HCT116 (cell line): Measurements from ENCODE around the gene GDF10. TPM values are rescaled to one million over a fixed set of nuclear protein-coding genes. Genes with fewer than 3 reads are reported as not detected.

Experiments
- ATAC-seq: fragments of 200-7000 bp; cut with Tn5 transposase; 2 replicates; pipeline ENCODE4 v1.9.1; 2020; ENCODE audit warnings: mild to moderate bottlenecking, moderate library complexity
- BruUV-seq: library from RNA; stranded (reverse); fragments of 400-500 nt; replicated peaks from 2 replicates; lab custom pipeline; 2021; lab: Mats Ljungman, UMichigan
- CTCF ChIA-PET: fragments of 300-600 bp; sonication (Branson Sonifier 250); formaldehyde crosslinking; loops from one replicate; lab custom pipeline; 2021; ENCODE audit warnings: antibody characterized with exemption; lab: Charles Lee
- POLR2A ChIA-PET: fragments of 300-600, 350-600 bp; sonication (Branson Sonifier 250); formaldehyde crosslinking; loops from one replicate; lab custom pipeline; 2021; ENCODE audit warnings: antibody characterized with exemption; lab: Charles Lee
- RAD21 ChIA-PET, 2 experiments: fragments of 300-600 bp; sonication (Branson Sonifier 250); formaldehyde crosslinking; loops; one replicate each; lab custom pipeline; 2023; ENCODE audit warnings: low total read pairs in 2 of 2; ENCODE audit not compliant: uncharacterized antibody in 2 of 2, unreplicated experiment in 2 of 2, low non-redundant PET in 1 of 2; lab: Charles Lee
- DNase-seq: peaks from one replicate; pipeline ENCODE4 v3.0.0-alpha.2; 2010; ENCODE audit warnings: low read depth, low spot score
- H2AFZ ChIP-seq: fragments of 200-600 bp; shearing (Covaris generic), sonication (generic); 2 replicates; pipeline ENCODE4 v1.6.1; 2017; ENCODE audit warnings: low read depth, mixed run types, mixed read lengths, antibody characterized with exemption, low read length; ENCODE audit not compliant: poor library complexity, severe bottlenecking
- H3K27ac ChIP-seq: 2 replicates; pipeline ENCODE4 v1.5.1; 2012; ENCODE audit warnings: low read depth, low read length
- H3K27me3 ChIP-seq: fragments of 200-600 bp; sonication (generic); 2 replicates; pipeline ENCODE4 v1.6.1; 2016; ENCODE audit warnings: mixed run types, low read length, mixed read lengths; ENCODE audit not compliant: insufficient read depth
- H3K36me3 ChIP-seq, 2 experiments: fragments of 200-500 bp in 1 of 2; fragments of 200-600 bp in 1 of 2; sonication (Bioruptor generic) in 1 of 2; sonication (generic) in 1 of 2; 2 replicates each; pipeline versions ENCODE4 v1.5.1 to v1.6.1; 2014 to 2016; ENCODE audit warnings: low read length in 2 of 2, inconsistent platforms in 1 of 2, mixed read lengths in 1 of 2, mixed run types in 1 of 2; ENCODE audit not compliant: insufficient read depth in 2 of 2, control insufficient read depth in 1 of 2
- H3K4me1 ChIP-seq, 2 experiments: fragments of 200-600 bp in 1 of 2; sonication (generic) in 1 of 2; 2 replicates each; pipeline versions ENCODE4 v1.5.1 to v1.6.1; 2012 to 2017; ENCODE audit warnings: low read length in 2 of 2, inconsistent platforms in 1 of 2, mild to moderate bottlenecking in 1 of 2, mixed read lengths in 1 of 2, mixed run types in 1 of 2, moderate library complexity in 1 of 2; ENCODE audit not compliant: insufficient read depth in 2 of 2, control insufficient read depth in 1 of 2
- H3K4me2 ChIP-seq: fragments of 200-600 bp; sonication (generic); 2 replicates; pipeline ENCODE4 v1.6.1; 2017; ENCODE audit warnings: mixed run types, low read length, mixed read lengths
- H3K4me3 ChIP-seq, 2 experiments: fragments of 200-600 bp in 1 of 2; sonication (generic) in 1 of 2; replicated peaks in 1 of 2; 2 replicates each; pipeline ENCODE4 v1.5.1; 2011 to 2016; ENCODE audit warnings: low read length in 2 of 2, control low read depth in 1 of 2, low read depth in 1 of 2, mild to moderate bottlenecking in 1 of 2, mixed read lengths in 1 of 2, mixed run types in 1 of 2
- H3K79me2 ChIP-seq: fragments of 200-600 bp; sonication (generic); 2 replicates; pipeline ENCODE4 v1.6.1; 2017; ENCODE audit warnings: mild to moderate bottlenecking, mixed run types, low read length, moderate library complexity, mixed read lengths; ENCODE audit not compliant: insufficient read depth
- H3K9ac ChIP-seq: fragments of 200-600 bp; sonication (generic); 2 replicates; pipeline ENCODE4 v1.6.1; 2016; ENCODE audit warnings: low read length, mixed read lengths
- H3K9me2 ChIP-seq: fragments of 200-600 bp; sonication (generic), shearing (Covaris generic); 2 replicates; pipeline ENCODE4 v1.6.1; 2017; ENCODE audit warnings: mixed run types, mild to moderate bottlenecking, moderate library complexity; ENCODE audit not compliant: insufficient read depth
- H3K9me3 ChIP-seq, 2 experiments: fragments of 200-500 bp in 1 of 2; fragments of 200-600 bp in 1 of 2; sonication (Bioruptor generic) in 1 of 2; sonication (generic) in 1 of 2; 2 replicates each; pipeline ENCODE4 v1.6.1; 2014 to 2017; ENCODE audit warnings: low read length in 2 of 2, mixed read lengths in 2 of 2, inconsistent platforms in 1 of 2, low read depth in 1 of 2, mild to moderate bottlenecking in 1 of 2, mixed run types in 1 of 2, moderate library complexity in 1 of 2; ENCODE audit not compliant: control insufficient read depth in 1 of 2, insufficient read depth in 1 of 2
- H4K20me1 ChIP-seq: fragments of 200-600 bp; sonication (generic), shearing (Covaris generic); 2 replicates; pipeline ENCODE4 v1.6.1; 2017; ENCODE audit warnings: mixed run types, mild to moderate bottlenecking, moderate library complexity; ENCODE audit not compliant: insufficient read depth
- EGR1 ChIP-seq: IDR thresholded peaks from 2 replicates; pipeline ENCODE4 v1.6.1; 2012; ENCODE audit warnings: low read depth
- ELF1 ChIP-seq: IDR thresholded peaks from 2 replicates; pipeline ENCODE4 v1.6.1; 2012; ENCODE audit warnings: low read depth, borderline replicate concordance
- FOSL1 ChIP-seq: IDR thresholded peaks from 2 replicates; pipeline ENCODE4 v1.6.1; 2012; ENCODE audit warnings: low read depth
- TCF7L2 ChIP-seq: IDR thresholded peaks from 2 replicates; pipeline ENCODE4 v1.7.0; 2011; ENCODE audit warnings: borderline replicate concordance, inconsistent platforms; ENCODE audit not compliant: insufficient read depth, insufficient read length; ENCODE audit errors: extremely low read depth
- ZNF274 ChIP-seq: fragments of 200-500 bp; sonication (Bioruptor generic); IDR thresholded peaks from 2 replicates; pipeline ENCODE4 v1.6.1; 2014; ENCODE audit warnings: mild to moderate bottlenecking, low read depth, low read length, inconsistent platforms
- intact Hi-C: fragments of 100-400 bp; cut with micrococcal nuclease; formaldehyde crosslinking; loops from 2 replicates; pipeline ENCODE4 v1.10.0; 2022
- total RNA-seq: library from RNA; stranded (reverse); gene quantifications from one replicate; pipeline ENCODE4 v1.2.1, GENCODE V29; 2021; ENCODE audit not compliant: unreplicated experiment
- TF ChIP-seq, protein P1 (sequence below), 3 experiments: fragments of 200-600 bp in 1 of 3; sonication (generic) in 1 of 3; IDR thresholded peaks in 2 of 3; conservative IDR thresholded peaks in 1 of 3; 2 replicates each; pipeline ENCODE4 v1.5.1; 2012 to 2017; ENCODE audit warnings: low read depth in 2 of 3, low read length in 2 of 3, antibody characterized with exemption in 1 of 3, borderline replicate concordance in 1 of 3, control low read depth in 1 of 3, mild to moderate bottlenecking in 1 of 3, mixed read lengths in 1 of 3, mixed run types in 1 of 3, moderate library complexity in 1 of 3; ENCODE audit not compliant: insufficient read depth in 1 of 3

Gene GDF10
- total RNA-seq, 1 experiment from 2014 or later: not detected

DNA sequence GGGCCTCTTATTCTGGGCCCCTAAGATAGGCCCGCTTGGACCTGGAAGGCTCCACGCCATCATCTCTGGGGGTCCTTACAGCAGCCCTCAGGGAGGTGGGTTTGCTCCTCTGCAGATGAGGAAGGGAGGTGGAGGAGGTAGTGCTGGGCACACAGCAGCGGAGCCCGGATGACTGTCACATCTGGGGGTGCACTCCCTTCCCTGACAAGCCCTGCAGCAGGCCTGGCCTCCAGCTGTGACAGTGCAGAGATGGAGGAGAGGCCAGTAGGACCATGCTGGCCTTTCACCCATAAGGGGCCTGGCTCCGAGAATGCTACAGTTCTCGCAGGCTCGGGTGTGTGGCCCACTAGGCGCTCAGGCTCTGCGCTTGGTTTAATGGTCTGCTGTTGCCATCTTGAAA lies 31.5 kb downstream of the GDF10 start:
- H3K79me2 ChIP-seq: no peaks in the 10 kb centered on the region
- H3K4me2 ChIP-seq: no peak overlapping the region
- ChIA-PET RAD21 (no interaction called here), CTCF (interaction anchor here (1.7 kb wide), 1 partner anchor 9 kb away, joined by 6 read pairs; no protein-coding TSS in a partner anchor), POLR2A (no interaction called here)
- no peak overlapping the region for H3K4me3 ChIP-seq
- BruUV-seq: no TSS peak
- no peaks in the 10 kb centered on the region for H3K9me2 ChIP-seq
- 0 out of 2 replicates have a peak, but pooled peaks cover 9% of the 10 kb centered on the region for H3K27me3 ChIP-seq
- intact Hi-C loops: no loop called here
- H3K9ac ChIP-seq: no peak overlapping the region
- no peaks in the 10 kb centered on the region for H4K20me1 ChIP-seq
- H3K9me3 ChIP-seq: no peaks in the 10 kb centered on the region
- no peak for ATAC-seq
- DNase-seq: no peak
- TF ChIP-seq, protein P1, sequence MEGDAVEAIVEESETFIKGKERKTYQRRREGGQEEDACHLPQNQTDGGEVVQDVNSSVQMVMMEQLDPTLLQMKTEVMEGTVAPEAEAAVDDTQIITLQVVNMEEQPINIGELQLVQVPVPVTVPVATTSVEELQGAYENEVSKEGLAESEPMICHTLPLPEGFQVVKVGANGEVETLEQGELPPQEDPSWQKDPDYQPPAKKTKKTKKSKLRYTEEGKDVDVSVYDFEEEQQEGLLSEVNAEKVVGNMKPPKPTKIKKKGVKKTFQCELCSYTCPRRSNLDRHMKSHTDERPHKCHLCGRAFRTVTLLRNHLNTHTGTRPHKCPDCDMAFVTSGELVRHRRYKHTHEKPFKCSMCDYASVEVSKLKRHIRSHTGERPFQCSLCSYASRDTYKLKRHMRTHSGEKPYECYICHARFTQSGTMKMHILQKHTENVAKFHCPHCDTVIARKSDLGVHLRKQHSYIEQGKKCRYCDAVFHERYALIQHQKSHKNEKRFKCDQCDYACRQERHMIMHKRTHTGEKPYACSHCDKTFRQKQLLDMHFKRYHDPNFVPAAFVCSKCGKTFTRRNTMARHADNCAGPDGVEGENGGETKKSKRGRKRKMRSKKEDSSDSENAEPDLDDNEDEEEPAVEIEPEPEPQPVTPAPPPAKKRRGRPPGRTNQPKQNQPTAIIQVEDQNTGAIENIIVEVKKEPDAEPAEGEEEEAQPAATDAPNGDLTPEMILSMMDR (IDR thresholded peaks at IDR 0.05 in 2 of 3, conservative IDR thresholded peaks at IDR 0.05 in 1 of 3; ENCODE audit: borderline replicate concordance in 1 of 3, insufficient read depth in 1 of 3, low read depth in 2 of 3, low read length in 2 of 3): no peak
- TF ChIP-seq FOSL1: no peak
- no peak for TF ChIP-seq EGR1
- TF ChIP-seq ELF1: no peak
- peaks cover under 1 to 13% of the 10 kb centered on the region in 2 experiments; a peak in 2 of 4 replicates for H3K4me1 ChIP-seq
- H3K36me3 ChIP-seq: no peaks in the 10 kb centered on the region
- no peak overlapping the region for H3K27ac ChIP-seq
- H2AFZ ChIP-seq: no peak overlapping the region

GRCh38 chr10:47331954-47332353 lies 32.0 kb downstream of the GDF10 start:
- ChIA-PET RAD21 (no interaction called here), POLR2A (no interaction called here), CTCF (interaction anchor here (1.7 kb wide), 1 partner anchor 9 kb away, joined by 6 read pairs; no protein-coding TSS in a partner anchor)
- H3K9me3 ChIP-seq: no peaks in the 10 kb centered on the region
- H4K20me1 ChIP-seq: no peaks in the 10 kb centered on the region
- H3K9me2 ChIP-seq: no peaks in the 10 kb centered on the region
- H3K36me3 ChIP-seq: no peaks in the 10 kb centered on the region
- no peaks in the 10 kb centered on the region for H3K79me2 ChIP-seq
- ATAC-seq (no peak), DNase-seq (no peak)
- H3K27me3 ChIP-seq: 0 out of 2 replicates have a peak, but pooled peaks cover 9% of the 10 kb centered on the region
- H3K9ac ChIP-seq: no peak overlapping the region
- no peak overlapping the region for H3K4me2 ChIP-seq
- no peak overlapping the region for H3K4me3 ChIP-seq
- no peak overlapping the region for H3K27ac ChIP-seq
- intact Hi-C loops: no loop called here
- TF ChIP-seq TCF7L2: peak; percentile 64
- TF ChIP-seq ZNF274: no peak
- no TSS peak for BruUV-seq
- H3K4me1 ChIP-seq: peaks cover 0 to 11% of the 10 kb centered on the region in 2 experiments; a peak in 1 of 4 replicates
- no peak overlapping the region for H2AFZ ChIP-seq
